Loucy (cell line): ENCODE measurements around the gene CDH15.

ENCODE experiments used
- CTCF ChIP-seq: fragments of 200-600 bp; sonication (generic); conservative IDR thresholded peaks from 2 replicates; pipeline ENCODE4 v1.5.1; 2014; ENCODE audit warnings: mild to moderate bottlenecking, antibody characterized with exemption, low read length
- EZH2phosphoT487 ChIP-seq: fragments of 200-600 bp; IDR thresholded peaks from 2 replicates; pipeline ENCODE4 v1.6.1; 2018; ENCODE audit warnings: antibody characterized with exemption, mild to moderate bottlenecking, moderate library complexity, borderline replicate concordance

- TF ChIP-seq CTCF (no peak), EZH2phosphoT487 (no peak)
Measured at GRCh38 chr16:89173174-89173921, 1.8 kb downstream of the CDH15 start.
